Measurements from ENCODE around the gene SLIT3.

The SLIT3 gene

DNA sequence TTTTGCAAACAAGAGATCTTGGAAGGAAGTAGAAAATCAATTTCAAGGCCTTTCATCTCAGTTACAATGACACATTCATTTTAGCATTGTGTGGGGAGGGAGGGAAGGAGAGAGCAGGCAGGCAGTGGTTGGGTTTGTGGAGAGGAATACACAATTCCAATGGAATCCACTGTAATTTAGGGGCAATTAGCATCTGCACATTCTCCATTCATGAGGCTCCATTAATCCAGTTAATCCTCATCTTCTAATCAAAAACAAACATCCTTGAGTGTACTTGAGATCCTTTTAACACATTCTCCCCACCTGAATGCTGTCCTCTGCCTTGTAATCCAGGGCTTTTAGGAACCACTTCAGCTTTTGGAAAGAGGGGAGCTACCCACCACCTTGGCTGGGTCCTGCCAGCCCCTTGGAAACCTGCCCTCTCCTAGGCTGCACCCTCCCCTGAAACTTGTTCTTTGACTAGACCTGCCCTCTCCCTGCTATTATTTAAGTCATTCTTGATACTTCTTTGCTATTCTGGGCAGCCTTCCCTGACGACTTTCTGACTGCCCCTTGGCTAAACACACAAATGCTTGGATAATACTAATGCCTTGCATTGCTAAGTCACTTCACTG is 271.2 kb downstream of the SLIT3 start:
- DNase-seq (ENCODE audit: low spot score) = no peak

DNA sequence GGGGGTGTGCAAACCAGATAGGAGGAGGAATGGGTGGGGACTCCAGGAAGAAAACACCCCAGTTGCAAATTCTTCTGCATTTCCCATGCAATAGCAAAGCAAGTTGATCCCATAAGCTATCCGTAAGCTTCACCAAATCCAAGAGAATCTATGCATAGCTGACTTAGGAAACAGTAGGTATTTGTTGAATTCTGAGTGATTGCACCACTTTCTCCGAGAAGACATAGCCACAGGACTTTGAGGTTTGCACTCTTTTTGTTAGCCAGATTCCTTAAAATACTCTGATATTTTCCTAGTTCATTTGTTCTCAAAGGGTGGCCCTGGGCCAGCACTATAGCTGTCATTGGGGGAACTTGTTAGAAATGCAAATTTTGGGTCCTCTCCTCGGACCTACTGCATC is 271.9 kb downstream of the SLIT3 start:
- DNase-seq (ENCODE audit: low spot score) = no peak

- no peak for DNase-seq (ENCODE audit: low spot score)
Observed at GRCh38 chr5:169027501-169028061, 273.4 kb downstream of the SLIT3 start.

GRCh38 chr5:169025491-169025890 is 275.4 kb downstream of the SLIT3 start:
- DNase-seq (ENCODE audit: low spot score) = no peak

DNA sequence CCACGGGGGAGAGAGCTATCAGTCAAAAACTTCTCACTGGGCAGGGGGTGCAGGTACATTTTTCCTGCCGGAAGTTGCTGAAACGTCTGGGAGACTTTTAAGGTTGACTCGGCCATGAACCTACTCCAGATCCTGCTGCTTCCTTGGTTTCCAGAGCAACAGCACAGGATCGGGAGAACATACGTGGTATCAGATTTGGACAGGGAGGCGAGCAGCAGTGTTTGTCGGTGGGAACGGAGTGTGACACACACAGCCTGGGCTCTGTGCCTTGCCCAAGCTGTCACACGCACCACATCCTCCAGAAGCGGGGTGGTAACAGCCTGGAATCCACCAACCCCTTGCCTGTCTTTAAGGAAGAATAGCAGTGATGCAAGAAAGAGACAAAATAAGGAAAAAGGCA is 276.5 kb downstream of the SLIT3 start:
- no peak for DNase-seq (ENCODE audit: low spot score)

- DNase-seq (ENCODE audit: low spot score) = no peak
Observed at GRCh38 chr5:169022718-169023117, 278.2 kb downstream of the SLIT3 start.

DNA sequence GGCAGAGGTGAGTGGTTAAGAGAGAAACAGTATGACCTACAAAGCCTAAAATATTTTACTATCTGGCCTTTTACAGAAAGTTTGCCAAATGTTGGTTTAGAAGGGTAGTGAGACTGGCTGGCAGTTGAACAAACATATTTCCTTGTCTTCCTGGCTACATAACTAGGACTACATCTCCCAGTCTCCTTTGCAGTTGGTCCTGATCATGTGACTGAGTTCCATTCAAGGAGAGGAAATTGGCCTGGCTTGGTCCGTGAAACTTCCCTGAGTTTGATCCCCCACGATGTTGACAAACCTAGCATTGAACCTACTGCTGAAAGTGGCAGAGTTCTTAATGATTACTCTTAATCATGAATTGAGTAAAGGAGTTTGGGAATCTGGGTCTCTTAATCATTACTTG is 280.8 kb downstream of the SLIT3 start:
- DNase-seq (ENCODE audit: low spot score) = peak; percentile 1

DNA sequence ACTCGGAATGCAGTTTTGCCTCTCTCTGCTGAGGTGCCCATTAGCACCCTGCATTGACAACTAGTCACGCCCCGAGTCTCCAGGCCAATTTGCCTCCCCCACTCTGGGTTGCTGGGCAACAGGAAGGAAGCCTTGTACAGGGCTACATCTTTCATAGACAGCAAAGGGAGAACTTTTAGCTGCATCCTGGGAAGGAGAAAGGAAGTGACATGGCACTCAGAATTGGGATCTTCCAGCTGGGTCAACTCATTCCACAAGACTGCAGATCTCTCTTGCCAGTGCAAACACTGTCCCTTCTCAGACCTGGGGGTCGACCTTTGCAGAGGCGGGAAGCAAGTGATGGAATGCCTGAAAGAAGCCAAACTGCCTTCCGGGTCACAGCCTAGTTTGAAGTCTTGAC is 282.0 kb downstream of the SLIT3 start:
- no peak for DNase-seq (ENCODE audit: low spot score)

DNA sequence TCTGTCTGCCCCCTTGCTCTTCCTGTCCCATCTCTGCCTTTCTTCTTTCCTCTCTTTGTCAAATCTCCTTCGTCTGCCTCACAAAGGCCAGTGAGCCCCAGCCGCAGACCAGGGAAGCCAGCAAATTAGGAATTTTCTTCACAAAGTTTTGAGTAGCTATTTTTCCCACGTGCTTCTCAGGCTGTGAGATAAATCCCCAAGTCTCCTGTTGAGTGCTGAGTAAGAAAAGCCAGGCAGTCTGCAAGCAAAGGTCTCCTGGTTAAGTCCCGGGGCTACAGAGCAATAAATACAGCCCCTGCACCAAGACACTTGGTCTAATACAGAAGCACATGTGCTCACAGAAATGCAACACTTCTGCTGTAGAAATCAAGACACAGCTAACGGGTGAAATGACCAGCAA is 284.9 kb downstream of the SLIT3 start:
- DNase-seq (ENCODE audit: low spot score) = no peak

- DNase-seq (ENCODE audit: low spot score) = no peak
Observed at GRCh38 chr5:169013846-169014245, 287.1 kb downstream of the SLIT3 start.

GRCh38 chr5:169013208-169013728 is 287.7 kb downstream of the SLIT3 start:
- DNase-seq (ENCODE audit: low spot score) = no peak

DNA sequence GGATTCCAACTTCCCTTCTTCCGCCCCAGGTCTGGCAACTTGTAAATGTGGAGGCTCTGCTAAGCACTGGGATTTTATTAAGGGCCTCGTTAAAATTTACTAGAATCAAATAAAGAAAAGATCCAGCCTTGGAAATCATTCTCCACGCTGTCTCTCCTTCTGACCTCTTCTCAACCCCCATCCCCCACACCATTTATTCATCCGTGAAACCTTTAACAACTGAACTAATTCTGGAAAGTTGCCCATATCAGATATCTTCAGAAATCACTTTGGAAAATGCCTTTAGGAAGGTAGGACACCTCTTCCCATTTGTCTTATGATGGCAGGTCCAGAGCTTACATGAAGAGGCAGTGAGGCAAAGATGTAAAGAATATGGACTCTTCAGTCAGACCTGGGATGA is 288.5 kb downstream of the SLIT3 start:
- DNase-seq (ENCODE audit: low spot score) = no peak

GRCh38 chr5:169011451-169011850 is 289.5 kb downstream of the SLIT3 start:
- no peak for DNase-seq (ENCODE audit: low spot score)

DNA sequence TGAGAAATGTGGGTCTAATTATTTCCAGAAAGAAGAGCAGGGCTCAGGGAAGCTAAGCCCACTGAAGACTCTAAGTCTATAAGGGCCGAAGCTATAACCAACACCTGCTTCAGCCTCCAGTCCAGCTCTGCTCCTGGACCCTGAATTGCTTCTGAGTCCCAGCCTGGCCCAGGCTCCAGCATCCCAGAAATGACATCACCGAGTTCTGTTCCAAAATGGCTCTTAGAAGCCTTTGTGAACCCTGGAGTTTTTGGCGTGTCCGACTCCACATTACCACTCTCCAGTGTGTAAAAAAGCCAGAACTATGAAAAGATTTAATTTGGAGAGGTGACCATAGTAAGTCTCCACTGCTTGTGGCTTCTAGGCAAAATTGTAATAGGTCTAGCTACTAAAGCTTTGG is 289.9 kb downstream of the SLIT3 start:
- no peak for DNase-seq (ENCODE audit: low spot score)

GRCh38 chr5:169009123-169009522 is 291.8 kb downstream of the SLIT3 start:
- no peak for DNase-seq (ENCODE audit: low spot score)

DNA sequence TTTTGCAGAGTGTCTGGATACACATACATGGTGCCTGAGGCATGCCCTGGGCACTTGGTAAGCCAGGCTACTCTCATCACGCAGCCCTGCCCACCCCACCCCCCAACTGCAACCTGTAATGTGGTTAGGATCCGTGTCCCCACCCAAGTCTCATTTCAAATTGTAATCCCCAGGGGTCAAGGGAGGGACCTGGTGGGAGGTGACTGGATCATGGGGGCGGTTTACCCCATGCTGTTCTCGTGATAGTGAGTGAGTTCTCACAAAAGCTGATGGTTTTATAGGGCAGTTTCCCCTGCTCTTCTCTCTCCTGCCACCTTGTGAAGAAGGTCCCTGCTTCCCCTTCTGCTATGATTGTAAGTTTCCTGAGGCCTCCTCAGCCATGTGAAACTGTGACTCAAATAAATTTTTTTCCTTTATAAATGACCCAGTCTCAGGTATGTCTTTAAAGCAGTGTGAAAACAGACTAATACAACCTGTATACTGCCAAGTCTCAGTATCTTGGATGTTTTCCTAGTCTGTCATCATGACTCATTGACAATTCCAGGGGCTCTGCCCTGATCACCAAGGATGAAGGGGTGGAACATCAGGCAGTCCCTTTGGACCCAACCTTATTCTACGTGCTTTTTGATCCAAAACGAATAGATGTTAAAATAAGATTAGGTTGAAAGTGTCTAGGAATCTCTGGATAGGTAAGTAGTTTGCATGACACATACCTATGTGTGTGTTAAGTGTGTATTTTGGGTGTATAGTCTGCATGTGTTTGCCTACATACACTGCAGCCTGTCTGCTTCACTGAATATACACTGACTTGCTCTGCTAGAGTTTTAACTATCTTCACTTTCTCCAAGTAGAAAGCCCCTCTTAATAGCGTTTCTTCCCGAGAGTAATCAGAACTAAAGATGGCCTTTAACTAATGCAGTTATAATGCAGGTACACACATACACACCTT is 293.8 kb downstream of the SLIT3 start:
- no peak for DNase-seq (ENCODE audit: low spot score)

DNA sequence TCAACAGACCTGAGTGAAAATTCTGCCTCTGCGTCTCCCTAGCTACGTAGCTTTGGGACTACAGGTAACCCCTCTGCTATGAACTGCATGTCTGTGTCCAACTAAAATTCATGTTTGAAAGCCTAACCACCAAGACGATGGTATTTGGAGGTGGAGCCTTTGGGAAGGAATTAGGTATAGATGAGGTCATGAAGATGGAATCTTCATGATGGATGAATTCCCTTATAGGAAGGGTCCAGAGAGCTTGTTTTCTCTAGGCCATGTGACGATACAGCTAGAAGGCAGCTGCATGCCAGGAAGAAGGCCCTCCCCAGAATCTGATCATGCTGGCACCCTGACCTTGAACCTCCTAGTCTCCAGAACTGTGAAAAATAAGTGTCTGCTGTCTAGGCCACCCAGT is 296.4 kb downstream of the SLIT3 start:
- no peak for DNase-seq (ENCODE audit: low spot score)

DNA sequence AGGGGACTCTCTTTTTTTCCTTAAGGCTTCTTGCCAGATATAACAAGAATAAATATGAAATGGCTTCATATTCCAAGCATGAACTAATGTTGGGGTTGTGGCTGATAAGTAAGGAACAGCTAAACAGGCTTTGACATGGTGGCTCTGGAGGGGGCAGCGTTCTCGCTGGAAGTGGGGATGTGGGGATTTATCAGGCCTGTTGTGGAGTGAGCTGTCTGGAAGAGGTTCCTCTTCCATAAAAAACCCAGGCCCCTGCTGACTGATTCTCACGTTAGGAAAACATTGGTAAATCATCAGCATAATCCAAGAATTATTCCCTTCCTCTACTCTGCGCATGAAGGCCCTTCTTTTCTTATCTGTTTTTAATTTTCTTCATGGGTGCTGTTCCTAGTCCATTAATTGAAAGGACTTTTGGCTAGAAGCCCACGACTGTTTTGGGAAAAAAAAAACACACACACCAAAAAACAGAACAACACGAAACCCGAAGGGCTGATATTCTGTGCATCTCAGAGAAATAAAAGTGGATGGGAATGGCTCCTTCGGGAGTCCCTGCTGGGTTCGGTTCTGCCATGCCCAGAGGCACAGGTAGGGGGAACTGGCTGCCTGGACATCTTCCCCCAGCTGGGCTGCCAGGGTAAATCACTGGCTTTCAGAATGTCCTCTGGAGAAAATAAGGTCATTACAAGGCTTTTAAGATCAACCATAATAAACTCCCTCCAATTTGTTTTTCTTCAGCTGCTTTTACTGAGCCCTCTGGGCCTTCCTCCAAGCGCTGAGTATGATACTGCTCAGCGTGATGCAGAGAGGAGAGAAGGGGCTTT is 297.0 kb downstream of the SLIT3 start:
- no peak for DNase-seq (ENCODE audit: low spot score)

GRCh38 chr5:169002953-169003555 is 297.9 kb downstream of the SLIT3 start:
- DNase-seq (ENCODE audit: low spot score) = no peak

- DNase-seq (ENCODE audit: low spot score) = no peak
Observed at GRCh38 chr5:169001394-169001793, 299.5 kb downstream of the SLIT3 start.

- no peak for DNase-seq (ENCODE audit: low spot score)
Observed at GRCh38 chr5:168995024-168995423, 305.9 kb downstream of the SLIT3 start.

GRCh38 chr5:168992687-168993086 is 308.3 kb downstream of the SLIT3 start:
- DNase-seq (ENCODE audit: low spot score) = no peak
